ENCODE results near the gene TENM4.

Gene TENM4

GRCh38 chr11:78762105-78762504, 678.7 kb downstream of the TENM4 start:
- no peak for DNase-seq

GRCh38 chr11:78759071-78759470, 681.8 kb downstream of the TENM4 start:
- no peak for DNase-seq

GRCh38 chr11:78753297-78753696, 687.5 kb downstream of the TENM4 start:
- DNase-seq = no peak

GRCh38 chr11:78752494-78752893, 688.3 kb downstream of the TENM4 start:
- DNase-seq = no peak

- no peak for DNase-seq
Observed at GRCh38 chr11:78748918-78749690, 691.7 kb downstream of the TENM4 start.

GRCh38 chr11:78744949-78745348, 695.9 kb downstream of the TENM4 start:
- no peak for DNase-seq

- no peak for DNase-seq
Observed at GRCh38 chr11:78744202-78744601, 696.6 kb downstream of the TENM4 start.

- no peak for DNase-seq
Observed at GRCh38 chr11:78742430-78742829, 698.4 kb downstream of the TENM4 start.

- no peak for DNase-seq
Observed at GRCh38 chr11:78741741-78742140, 699.1 kb downstream of the TENM4 start.

GRCh38 chr11:78740199-78741071, 700.4 kb downstream of the TENM4 start:
- no peak for DNase-seq

- no peak for DNase-seq
Observed at GRCh38 chr11:78737891-78738290, 702.9 kb downstream of the TENM4 start.

GRCh38 chr11:78737301-78737700, 703.5 kb downstream of the TENM4 start:
- no peak for DNase-seq

- no peak for DNase-seq
Observed at GRCh38 chr11:78735711-78736110, 705.1 kb downstream of the TENM4 start.

GRCh38 chr11:78733031-78733430, 707.8 kb downstream of the TENM4 start:
- DNase-seq = no peak

- DNase-seq = no peak
Observed at GRCh38 chr11:78732246-78732645, 708.6 kb downstream of the TENM4 start.

GRCh38 chr11:78731027-78731426, 709.8 kb downstream of the TENM4 start:
- DNase-seq = no peak

GRCh38 chr11:78730267-78730824, 710.5 kb downstream of the TENM4 start:
- no peak for DNase-seq

- DNase-seq = no peak
Observed at GRCh38 chr11:78727816-78728215, 713.0 kb downstream of the TENM4 start.

- DNase-seq = no peak
Observed at GRCh38 chr11:78725200-78725599, 715.6 kb downstream of the TENM4 start.

GRCh38 chr11:78722786-78723185, 718.0 kb downstream of the TENM4 start:
- no peak for DNase-seq

GRCh38 chr11:78720281-78720989, 720.4 kb downstream of the TENM4 start:
- no peak for DNase-seq

- no peak for DNase-seq
Observed at GRCh38 chr11:78717041-78717440, 723.8 kb downstream of the TENM4 start.

Data from stimulated activated CD4-positive, alpha-beta T cell treated with anti-CD3 and anti-CD28 coated beads, Interleukin-15, amount 100 ng/mL, for 24 hours (primary cell).